Measurements from ENCODE around the gene ESYT1.

Gene ESYT1

DNA sequence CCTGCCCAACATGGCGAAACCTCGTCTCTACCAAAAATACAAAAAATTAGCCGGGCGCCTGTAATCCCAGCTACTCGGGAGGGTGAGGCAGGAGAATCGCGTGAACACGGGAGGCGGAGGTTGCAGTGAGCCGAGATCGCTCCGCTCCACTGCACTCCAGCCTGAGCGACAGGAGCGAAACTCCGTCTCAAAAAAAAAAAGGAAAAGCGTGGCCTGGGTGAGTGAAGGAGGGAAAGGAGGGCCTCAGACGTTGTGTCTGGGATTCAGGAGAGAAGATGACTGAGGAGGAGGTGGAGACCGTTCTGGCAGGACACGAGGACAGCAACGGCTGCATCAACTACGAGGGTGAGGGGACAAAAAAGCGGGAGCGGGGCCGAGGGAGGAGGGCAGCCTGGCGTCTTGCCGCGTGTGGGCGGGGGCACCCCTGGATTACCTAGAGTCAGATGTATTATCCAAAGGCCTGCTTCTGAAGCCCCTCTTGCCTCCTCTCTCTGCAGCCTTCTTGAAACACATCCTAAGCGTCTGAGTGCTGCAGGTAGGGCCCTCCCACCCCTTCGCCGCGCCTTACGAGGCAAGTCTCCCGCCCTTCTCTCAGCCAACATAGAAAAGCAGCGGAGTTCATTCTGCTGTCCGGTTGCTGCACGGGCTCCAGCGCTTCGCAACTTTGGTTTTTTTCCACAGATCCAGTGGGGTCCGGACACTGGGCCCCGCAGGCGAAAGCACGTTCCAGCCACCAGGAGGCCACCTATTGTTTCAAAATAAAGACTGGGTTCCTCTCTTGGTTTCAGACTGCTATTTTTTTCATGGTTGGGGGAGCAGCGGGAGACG lies 29.3 kb downstream of the ESYT1 start:
- peak; percentile 56 for DNase-seq

DNA sequence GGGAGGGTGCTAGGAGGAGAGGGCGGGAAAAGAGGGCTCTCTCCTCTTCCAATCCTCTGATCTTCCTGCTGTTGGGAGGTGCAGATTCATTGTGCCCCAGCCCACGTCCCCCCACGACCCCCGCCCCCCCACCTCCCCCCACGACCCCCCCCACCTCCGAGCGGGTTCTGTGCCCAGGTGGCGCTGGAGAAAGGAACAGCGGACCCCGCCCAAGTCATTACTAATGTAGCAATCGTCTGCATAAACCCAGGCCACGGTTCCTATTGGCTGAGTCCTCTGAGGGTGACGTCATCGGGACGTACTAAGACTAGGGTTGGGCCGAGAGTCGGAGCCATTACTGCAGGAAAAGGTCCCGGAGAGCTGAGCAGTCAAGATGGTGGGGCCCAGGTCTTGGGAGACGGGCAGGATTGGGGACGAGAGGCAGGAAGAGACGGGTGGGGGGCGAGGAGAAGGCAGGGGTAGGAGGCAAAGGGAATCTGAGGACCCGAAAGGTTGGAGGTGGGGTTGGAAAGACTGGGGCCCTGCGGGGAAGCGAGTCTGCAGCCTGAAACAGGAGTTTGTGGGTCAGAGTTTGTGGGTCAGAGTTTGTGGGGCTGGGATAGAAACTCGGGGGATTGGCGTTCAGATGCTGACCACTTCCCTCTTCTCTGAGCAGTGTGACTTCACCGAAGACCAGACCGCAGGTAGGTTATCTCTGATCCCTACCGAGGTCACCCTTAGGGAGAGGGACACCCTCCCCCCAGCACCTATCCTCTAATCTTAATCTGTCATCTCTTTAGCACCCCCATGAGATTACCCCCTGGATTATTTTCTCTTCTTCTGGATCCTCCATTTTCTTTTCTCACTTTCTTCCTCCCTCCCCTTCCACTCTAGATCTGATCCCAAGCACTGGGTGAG lies 30.2 kb downstream of the ESYT1 start, which contains the start of gene MYL6:
MYL6 (plus strand) TSS at position 331 of the 897 bp plus-strand sequence; CDS start at position 374, 43 bp downstream.
- DNase-seq = peak; percentile 87

DNA sequence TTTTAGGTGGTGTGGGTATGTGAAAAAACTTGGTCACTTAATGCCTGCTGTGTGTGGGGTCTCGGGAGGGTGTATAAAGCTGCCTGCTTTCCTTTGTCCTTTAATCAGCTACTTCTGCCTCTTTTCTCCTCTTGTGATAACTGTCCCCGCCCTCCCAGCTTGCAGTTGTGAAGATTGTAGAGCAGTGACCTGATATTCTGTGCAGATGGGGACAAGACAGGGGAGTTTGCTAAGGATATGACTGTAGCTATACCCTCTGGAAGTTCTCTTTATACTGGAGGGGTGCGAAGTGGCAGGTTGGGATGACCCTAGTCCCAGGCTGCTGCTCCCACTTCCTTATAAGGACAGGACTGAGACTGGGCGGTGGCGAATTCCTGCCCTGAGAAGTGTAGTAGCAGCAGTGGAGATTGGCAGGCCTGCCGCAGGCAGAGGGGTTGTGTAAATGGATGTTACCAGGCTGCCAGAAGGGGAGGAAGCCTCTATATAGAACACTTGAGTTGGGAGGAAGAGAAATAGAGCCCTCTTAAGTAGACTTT lies 30.9 kb downstream of the ESYT1 start:
- DNase-seq = no peak

GRCh38 chr12:56159482-56160192 lies 31.6 kb downstream of the ESYT1 start:
- no peak for DNase-seq

DNA sequence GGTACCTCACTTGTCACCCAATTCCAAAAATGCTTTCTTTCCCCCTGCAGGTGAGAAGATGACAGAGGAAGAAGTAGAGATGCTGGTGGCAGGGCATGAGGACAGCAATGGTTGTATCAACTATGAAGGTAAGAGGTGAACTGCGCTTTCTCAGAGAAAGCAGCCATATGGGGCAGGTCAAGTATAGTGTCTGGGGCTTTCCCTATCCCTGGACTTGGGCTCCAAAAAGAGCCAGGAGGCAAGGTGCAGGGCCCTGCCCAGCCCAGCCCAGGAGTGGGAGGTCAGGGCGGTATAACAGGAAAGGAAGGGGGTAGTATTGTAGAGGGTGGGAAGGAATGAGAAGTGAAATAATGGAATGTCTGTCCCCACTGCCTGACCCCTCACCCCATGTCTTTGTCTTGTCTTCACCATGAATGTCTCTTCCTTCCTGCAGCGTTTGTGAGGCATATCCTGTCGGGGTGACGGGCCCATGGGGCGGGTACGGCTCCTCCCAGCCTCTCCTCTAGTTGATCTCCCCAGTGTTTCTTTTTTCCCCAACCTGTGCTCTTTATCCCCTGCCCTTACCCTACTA lies 32.2 kb downstream of the ESYT1 start:
- peak; percentile 51 for DNase-seq

DNA sequence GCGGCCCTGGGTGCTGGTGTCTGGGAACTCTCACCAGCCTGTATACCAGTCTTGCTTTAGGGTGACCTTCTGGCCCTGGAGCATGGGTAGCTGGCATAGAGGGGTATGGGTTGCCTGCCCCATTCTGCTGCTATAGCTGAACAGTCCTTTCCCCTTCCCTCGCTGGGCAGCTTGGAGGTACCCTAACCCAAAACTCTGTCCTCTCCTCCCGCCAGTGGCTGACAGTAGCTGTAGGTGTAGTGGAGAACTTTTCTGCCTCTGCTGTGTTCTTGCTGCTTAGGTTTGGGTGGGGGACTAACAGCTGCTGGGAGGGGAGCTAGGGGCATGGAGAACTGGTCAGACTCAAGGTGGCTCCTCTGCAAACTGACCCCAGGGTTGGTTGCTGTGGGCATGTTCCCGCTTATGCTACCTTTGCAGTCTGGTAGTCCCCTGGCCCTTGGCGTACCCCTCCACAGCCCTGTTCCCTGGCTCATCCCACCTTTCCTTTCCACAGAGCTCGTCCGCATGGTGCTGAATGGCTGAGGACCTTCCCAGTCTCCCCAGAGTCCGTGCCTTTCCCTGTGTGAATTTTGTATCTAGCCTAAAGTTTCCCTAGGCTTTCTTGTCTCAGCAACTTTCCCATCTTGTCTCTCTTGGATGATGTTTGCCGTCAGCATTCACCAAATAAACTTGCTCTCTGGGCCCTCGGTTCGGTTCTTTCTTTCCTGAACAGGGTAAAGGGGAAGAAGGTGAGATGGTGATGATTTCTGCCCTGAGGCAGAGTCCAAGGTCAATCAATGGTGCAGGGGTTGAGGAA lies 33.0 kb downstream of the ESYT1 start:
- DNase-seq = no peak

DNA sequence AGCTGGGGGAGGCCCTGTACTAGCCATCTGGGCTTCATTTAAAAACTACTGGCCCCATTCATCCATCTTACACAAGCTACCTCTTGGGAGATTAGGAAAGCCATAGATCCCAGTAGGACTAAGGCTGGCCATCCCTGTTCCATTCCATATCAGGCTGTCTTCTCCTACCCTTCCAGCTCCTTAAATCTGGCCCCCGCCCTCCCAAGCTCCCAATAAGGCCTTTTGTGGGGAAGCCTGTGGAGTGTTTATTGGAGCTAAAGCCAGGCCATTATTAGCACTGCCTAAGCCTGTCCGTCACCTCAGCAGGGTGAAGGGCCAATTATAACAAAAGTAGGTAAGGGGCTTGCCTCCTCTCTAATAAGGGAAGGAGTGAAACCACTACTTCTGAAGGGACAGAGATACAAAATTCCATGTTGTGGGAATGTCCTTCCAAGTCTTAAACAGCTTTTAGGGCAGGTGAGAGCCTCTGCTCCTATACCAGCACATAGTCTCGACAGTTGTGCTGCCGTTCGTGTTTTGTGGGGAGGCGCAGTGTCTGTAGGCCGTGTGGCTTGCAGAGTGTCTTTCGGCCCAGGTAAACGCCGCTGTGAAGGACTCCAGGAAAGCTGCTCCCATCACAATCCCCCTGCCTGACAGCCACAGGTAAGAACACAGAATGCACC lies 33.8 kb downstream of the ESYT1 start:
- DNase-seq = no peak

GRCh38 chr12:56162468-56163290 lies 34.6 kb downstream of the ESYT1 start:
- DNase-seq = no peak

- no peak for DNase-seq
Observed at GRCh38 chr12:56163533-56164344, 35.7 kb downstream of the ESYT1 start.

DNA sequence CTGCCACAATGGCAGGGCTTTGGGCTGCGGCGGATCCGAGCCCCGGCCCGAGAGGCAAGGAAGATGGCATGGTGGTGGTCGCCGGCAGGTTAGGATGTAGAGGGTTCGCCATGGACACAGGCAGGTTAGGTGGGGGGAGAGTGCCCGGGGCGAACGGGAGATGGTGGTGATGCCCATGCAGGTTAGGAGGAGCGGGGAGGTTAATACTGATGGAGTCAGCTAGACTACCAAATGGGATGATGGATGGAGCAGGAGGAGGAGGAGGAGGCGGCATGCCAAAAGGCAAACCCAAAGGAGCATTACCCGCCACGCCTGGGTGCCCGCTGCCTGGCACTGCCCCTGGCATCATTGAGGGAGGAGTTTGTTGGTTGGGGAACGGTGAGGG lies 36.3 kb downstream of the ESYT1 start:
- DNase-seq = no peak

GRCh38 chr12:56165369-56165768 lies 37.3 kb downstream of the ESYT1 start:
- DNase-seq = no peak

GRCh38 chr12:56169229-56169759 lies 41.2 kb downstream of the ESYT1 start:
- no peak for DNase-seq

DNA sequence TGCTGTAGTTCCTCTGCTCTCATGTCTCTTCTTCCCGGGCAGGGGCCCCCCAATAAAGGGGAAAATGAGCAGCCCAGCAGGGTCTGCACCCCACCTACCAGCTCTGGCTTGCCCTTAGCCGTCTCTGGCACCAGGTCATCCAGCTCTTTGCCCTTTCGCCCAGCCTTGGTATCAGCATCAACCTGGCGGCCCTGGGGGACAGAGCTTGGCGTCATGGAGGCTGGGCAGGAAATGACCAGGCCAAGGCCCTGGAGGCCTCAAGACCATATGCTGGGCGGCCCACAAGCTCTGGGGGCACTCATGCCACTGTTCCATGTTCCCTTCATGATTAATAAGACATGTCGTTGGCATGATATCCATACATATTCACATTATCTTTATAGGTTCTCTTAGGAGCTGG lies 44.8 kb downstream of the ESYT1 start:
- no peak for DNase-seq

DNA sequence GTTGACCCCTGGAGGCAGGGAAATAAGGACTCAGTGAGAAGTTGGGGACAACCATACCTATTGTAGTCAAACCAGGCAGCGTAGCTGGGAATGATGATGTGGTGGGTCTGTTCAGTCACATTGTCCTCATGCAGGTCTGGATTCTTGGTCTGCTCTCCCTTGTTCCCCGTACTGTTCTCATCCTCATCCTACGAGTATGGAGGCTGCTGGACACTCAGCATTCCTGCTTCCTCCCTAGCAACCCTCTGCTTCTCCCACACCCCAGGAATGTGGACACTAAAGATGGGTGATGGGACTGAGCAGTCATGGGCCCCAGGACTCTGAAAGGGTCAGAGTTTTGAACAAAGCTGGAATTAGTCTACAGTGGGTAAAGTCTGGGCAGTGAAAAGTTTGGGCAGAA lies 50.3 kb downstream of the ESYT1 start:
- DNase-seq = no peak

- DNase-seq = no peak
Observed at GRCh38 chr12:56186957-56187356, 58.9 kb downstream of the ESYT1 start.

GRCh38 chr12:56188131-56188777 lies 60.2 kb downstream of the ESYT1 start:
- no peak for DNase-seq

- DNase-seq = no peak
Observed at GRCh38 chr12:56188778-56189098, 60.7 kb downstream of the ESYT1 start.

DNA sequence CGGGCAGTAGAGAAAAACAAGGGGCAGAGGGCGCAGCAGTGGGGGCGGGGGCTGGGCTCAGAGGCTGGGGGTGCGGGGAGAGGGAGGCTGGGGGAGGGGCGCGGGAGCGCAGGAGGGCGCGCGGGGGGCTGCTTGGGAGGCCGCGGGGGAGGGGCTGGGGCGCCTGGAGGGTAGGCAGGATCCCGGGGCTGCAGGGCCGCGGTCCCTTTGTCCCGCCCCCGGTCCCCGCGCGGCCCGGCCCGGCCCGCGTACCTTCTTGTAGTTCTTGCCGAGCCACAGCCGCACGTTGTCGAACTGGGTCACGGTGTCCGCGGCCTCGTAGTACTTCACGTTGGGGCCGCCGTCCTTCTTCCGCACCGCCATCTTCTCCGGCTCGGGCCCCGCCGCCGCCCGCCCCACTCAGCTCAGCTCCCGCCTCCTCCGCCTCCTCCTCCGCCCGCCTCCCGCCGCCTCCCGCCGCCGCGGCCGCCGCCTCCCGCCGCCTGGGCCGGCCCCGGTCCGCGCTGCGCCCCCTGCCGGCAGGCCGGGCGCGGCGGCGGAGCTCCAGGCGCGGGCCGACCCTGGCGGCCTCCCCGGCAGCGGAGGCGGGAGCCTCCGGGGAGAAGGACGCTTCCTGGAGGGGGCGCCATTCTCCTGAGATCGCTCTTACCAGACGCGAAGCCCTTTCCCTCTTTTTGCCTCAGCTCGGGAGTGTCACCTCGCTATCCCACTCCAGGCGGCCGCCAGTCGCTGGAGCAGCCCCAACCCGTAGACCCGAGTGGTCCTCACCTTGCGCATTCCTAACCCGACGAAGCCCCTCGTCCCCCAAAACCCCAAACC lies 61.2 kb downstream of the ESYT1 start, which contains the start of gene SMARCC2:
SMARCC2 (minus strand) TSS at position 385 of the 819 bp plus-strand sequence; CDS start at position 363, 22 bp downstream.
- peak; percentile 85 for DNase-seq
